ENCODE measurements around the gene CRISP1.

Gene CRISP1

GRCh38 chr6:49888742-49889431, 22.6 kb upstream of the CRISP1 start:
- no peak for DNase-seq (ENCODE audit: low spot score)
- in situ Hi-C loops (cut with MboI; ENCODE audit: low pct_unique_long_range_greater_than_20kb, low sequenced_read_pairs, unreplicated experiment): no loop called here
- TF ChIP-seq, protein P1, sequence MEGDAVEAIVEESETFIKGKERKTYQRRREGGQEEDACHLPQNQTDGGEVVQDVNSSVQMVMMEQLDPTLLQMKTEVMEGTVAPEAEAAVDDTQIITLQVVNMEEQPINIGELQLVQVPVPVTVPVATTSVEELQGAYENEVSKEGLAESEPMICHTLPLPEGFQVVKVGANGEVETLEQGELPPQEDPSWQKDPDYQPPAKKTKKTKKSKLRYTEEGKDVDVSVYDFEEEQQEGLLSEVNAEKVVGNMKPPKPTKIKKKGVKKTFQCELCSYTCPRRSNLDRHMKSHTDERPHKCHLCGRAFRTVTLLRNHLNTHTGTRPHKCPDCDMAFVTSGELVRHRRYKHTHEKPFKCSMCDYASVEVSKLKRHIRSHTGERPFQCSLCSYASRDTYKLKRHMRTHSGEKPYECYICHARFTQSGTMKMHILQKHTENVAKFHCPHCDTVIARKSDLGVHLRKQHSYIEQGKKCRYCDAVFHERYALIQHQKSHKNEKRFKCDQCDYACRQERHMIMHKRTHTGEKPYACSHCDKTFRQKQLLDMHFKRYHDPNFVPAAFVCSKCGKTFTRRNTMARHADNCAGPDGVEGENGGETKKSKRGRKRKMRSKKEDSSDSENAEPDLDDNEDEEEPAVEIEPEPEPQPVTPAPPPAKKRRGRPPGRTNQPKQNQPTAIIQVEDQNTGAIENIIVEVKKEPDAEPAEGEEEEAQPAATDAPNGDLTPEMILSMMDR (IDR thresholded peaks at IDR 0.05; ENCODE audit: extremely low read depth, insufficient read depth, missing control alignments): no peak

DNA sequence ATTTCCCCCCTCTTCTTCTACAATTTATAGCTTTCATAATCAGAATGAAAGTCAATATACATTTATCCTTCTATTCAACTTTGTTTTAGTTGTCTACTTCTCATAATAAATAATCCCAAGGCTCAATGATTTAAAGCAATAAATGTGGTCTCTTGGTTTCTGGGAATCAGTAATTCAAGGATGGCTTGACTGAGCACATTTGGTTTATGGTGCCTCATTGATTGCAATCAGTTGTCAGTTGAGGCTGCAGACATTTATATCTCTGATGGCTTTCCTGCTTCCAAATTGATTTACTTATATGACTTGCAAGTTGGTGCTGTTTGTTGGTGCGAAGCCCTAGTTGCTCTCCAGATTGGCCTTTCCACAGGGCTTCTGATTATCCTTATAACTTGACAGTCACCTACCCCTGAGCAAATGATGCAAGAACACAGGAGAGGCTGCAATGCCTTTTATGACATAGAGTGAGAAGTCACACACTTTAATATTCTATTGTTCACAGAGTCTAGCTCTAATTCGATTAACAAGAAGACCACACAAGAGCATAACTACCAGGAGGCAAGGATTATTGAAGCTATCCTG, 2.7 kb upstream of the CRISP1 start:
- TF ChIP-seq, protein P1 (IDR thresholded peaks at IDR 0.05; ENCODE audit: extremely low read depth, insufficient read depth, missing control alignments): no peak
- no peak for DNase-seq (ENCODE audit: low spot score)
- in situ Hi-C loops (cut with MboI; ENCODE audit: low pct_unique_long_range_greater_than_20kb, low sequenced_read_pairs, unreplicated experiment): loop anchor here (25.0 kb wide), 1 partner anchor 257 kb away; no protein-coding TSS in a partner anchor

DNA sequence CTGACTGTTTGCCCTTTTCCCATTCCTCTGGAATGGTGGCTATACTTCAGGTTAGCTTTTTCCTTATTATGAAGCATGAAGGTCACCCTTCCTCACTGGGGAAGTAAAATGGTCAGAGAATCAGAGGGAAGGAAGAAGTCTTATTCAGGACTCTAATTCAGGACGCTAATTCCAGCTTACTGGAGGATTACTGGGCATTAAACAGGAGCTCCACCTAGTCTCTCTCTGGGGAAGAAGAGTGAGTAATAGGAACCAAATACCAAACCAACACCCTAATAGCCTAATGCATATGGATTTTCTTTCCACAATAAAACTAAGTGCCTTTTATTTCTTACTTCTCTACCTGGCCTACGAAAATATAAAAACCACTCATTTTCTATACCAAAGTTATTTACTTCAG, 10.1 kb downstream of the CRISP1 start:
- in situ Hi-C loops (cut with MboI; ENCODE audit: low pct_unique_long_range_greater_than_20kb, low sequenced_read_pairs, unreplicated experiment): loop anchor here (25.0 kb wide), 1 partner anchor 244 kb away; no protein-coding TSS in a partner anchor
- TF ChIP-seq, protein P1 (IDR thresholded peaks at IDR 0.05; ENCODE audit: extremely low read depth, insufficient read depth, missing control alignments): no peak
- DNase-seq (ENCODE audit: low spot score): no peak

GRCh38 chr6:49855221-49855620, 11.1 kb downstream of the CRISP1 start:
- TF ChIP-seq, protein P1 (IDR thresholded peaks at IDR 0.05; ENCODE audit: extremely low read depth, insufficient read depth, missing control alignments): no peak
- in situ Hi-C loops (cut with MboI; ENCODE audit: low pct_unique_long_range_greater_than_20kb, low sequenced_read_pairs, unreplicated experiment): loop anchor here (25.0 kb wide), 1 partner anchor 243 kb away; no protein-coding TSS in a partner anchor

GRCh38 chr6:49852975-49853374, 13.4 kb downstream of the CRISP1 start:
- in situ Hi-C loops (cut with MboI; ENCODE audit: low pct_unique_long_range_greater_than_20kb, low sequenced_read_pairs, unreplicated experiment): loop anchor here (25.0 kb wide), 1 partner anchor 241 kb away; no protein-coding TSS in a partner anchor
- TF ChIP-seq, protein P1 (IDR thresholded peaks at IDR 0.05; ENCODE audit: extremely low read depth, insufficient read depth, missing control alignments): no peak
- no peak for DNase-seq (ENCODE audit: low spot score)

More at GRCh38 chr6:49855221-49855620, 11.1 kb downstream of the CRISP1 start:
- no peak for DNase-seq (ENCODE audit: low spot score)

DNA sequence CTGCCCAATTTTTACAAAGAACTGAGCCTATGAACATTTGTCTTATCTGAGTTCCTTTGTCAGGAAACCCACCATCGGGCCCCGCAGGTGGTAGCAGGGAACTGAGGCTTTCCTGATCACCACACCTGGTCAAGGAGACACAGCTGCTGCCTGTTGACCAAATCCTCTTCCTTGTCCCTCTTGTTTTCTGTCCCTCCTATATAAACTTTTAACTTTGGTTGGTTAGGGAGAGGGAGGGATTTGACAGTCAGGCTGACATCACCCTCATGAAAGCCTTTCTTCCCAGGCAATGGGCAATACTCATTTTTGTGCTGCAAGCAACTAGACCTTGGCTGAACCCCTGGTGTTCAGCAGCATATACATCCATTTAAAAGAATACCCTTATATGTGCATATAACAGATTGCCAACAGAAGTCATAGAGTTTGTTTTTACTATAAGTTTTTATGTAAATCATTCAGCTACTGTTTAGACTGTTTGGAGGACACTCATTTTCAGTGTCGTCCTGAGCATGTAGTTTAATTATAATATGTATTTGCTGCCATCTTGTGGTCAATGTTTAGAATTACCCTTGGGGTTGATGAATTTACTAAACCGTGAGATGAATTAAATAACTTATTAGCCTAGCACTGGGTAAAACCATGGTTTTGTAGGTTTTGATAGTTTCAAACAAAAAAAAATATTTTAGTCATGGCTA, 17.0 kb downstream of the CRISP1 start:
- TF ChIP-seq, protein P1 (IDR thresholded peaks at IDR 0.05; ENCODE audit: extremely low read depth, insufficient read depth, missing control alignments): peak; percentile 58
- in situ Hi-C loops (cut with MboI; ENCODE audit: low pct_unique_long_range_greater_than_20kb, low sequenced_read_pairs, unreplicated experiment): no loop called here
- peak; percentile 9 for DNase-seq (ENCODE audit: low spot score)

All from GM13977 (cell line).